ENCODE data around the gene CSH2.
"Not testable (repeated sequence)": the region's sequence is repeated elsewhere in the genome, so short reads cannot be mapped to it uniquely, and the experiment has no call there.

The CSH2 gene

DNA sequence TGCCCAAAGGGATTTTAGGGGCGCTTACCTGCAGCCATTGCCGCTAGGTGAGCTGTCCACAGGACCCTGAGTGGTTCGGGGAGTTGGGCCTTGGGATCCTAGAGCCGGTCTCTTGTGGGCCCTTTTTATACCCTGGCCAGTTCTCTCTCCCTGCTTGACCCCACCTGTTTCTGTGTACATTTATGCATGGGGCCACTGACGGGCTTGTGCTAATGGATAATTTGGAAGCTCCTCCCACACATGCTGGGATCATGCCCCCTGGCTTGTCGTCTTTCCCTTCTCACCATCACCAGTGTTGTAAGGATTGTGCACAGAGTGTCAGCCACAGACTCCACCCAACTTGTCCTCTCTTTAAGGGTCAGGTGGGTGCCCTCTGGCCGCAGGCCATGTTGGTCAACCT lies at the start of gene CSH2:
Gene CSH2, minus strand, starts transcription at position 101 of the 400 bp plus-strand sequence. Its CDS starts 63 bp downstream, at position 38.
- not testable (repeated sequence) for DNase-seq

DNA sequence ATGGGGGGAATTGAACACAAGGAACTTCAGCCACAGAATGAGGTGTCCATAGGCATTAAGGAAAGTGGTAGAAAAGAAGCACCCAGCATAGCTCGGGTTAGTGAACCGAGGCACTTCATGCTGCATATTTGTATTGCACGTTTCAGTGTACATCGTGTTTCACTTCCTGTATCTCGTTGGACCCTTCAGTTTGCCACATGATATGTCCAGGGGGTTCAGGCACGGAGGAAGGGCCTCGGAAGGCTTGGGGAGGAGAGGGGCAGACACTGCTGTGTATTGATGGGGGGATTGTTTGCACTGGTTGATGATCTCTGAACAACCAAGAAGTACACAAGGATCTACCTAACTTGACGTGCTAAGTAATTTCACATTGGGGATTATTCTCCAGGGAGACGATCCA lies 48.9 kb upstream of the CSH2 start:
- DNase-seq = not testable (repeated sequence)

DNA sequence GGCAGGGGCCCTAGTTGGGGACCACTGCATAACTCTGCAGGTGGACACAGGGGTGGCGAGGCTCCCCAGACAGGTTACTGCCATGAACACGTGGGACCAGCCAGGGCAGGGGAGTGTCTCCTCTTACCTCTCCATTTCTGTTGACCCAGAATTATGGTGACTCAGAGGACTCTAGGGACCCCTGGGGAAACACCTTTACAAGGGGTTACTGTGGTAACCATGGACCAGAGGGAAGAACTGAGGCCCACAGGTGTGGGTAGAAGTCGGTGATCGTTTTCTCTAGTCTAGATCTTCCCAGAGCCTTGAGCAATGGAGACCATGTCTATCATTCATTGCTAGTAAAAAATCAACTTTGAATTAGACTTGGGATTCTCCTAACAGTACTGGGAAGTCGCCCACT lies 47.3 kb upstream of the CSH2 start:
- DNase-seq = not testable (repeated sequence)

DNA sequence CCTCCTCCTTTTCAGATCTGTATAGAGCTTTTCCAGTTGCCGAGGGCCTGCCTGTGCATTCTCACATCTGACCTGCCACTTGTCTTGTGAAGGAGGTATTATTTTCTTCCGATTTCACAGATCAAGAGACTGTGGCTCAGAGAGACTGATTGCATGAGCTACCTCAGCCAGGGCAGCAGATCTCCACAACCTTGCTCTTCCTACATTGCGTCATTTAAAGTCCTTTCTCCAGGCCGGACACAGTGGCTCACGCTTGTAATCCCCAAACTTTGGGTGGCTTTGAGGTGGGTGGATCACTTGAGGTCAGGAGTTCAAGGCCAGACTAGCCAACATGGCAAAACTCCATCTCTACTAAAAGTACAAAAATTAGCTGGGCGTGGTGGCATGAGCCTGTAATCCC lies 46.6 kb upstream of the CSH2 start:
- DNase-seq = not testable (repeated sequence)

DNA sequence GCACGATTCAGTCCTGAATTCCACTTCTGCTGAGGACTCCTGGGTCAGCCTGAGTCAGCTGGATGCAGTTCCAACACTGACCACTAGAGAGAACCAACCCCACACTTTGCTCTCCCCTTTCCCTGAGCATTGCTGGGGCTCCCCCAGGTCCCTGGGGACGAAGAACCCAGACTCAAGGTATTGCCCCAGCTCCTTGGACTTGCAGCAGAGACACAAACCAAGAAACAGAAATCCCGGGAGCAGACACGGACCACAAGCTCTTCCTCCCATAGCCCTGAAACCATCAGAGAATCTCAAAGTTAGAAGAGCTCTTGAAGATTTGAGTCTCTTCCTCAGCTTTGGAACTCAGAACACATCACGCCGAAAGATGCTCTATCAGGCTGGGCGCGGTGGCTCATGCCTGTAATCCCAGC lies 45.8 kb upstream of the CSH2 start:
- peak in 27 of 56 donors; percentile 3 to 64 (median 10) for DNase-seq

DNA sequence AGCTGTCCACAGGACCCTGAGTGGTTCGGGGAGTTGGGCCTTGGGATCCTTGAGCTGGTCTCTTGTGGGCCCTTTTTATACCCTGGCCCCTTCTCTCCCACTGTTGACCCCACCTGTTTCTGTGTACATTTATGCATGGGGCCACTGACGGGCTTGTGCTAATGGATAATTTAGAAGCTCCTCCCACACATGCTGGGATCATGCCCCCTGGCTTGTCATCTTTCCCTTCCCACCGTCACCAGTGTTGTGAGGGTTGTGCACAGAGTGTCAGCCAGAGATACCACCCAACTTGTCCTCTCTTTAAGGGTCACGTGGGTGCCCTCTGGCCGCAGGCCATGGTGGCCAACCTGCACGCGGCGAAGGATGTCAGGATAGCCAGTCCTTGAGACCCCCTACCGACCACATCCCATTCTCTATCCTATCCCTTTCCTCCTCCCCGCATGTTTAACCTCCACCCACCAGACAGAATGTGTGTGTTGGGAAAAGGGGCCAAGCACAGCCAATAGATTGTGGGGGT lies 45.4 kb upstream of the CSH2 start, which contains the start of gene GH1:
Gene GH1, minus strand, starts transcription at position 51 of the 517 bp plus-strand sequence. CDS start 63 bp downstream, outside the sequence.
- DNase-seq = not testable (repeated sequence)

DNA sequence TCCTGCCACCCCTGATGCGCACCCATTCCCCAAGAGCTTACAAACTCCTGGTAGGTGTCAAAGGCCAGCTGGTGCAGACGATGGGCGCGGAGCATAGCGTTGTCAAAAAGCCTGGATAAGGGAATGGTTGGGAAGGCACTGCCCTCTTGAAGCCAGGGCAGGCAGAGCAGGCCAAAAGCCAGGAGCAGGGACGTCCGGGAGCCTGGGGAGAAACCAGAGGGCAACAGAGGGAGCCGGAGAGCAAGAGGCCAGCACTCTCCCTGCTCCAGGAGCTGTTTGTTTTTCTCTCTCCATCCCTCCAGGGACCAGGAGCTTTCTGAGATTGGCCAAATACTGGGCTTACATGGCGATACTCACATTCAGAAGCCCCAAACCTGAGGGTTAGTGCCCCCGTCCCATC lies 44.8 kb upstream of the CSH2 start:
- DNase-seq = no peak

DNA sequence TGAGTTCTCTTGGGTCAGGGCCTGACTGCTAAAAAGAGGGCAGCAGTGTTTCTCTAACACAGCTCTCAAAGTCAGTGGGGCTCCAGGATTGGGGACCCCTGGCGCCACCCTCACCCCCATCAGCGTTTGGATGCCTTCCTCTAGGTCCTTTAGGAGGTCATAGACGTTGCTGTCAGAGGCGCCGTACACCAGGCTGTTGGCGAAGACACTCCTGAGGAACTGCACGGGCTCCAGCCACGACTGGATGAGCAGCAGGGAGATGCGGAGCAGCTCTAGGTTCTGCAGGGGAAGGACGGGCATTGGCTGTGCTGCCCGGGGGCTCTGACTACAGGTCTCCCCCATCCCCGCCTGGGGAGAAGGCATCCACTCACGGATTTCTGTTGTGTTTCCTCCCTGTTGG lies 44.2 kb upstream of the CSH2 start:
- DNase-seq = no peak

DNA sequence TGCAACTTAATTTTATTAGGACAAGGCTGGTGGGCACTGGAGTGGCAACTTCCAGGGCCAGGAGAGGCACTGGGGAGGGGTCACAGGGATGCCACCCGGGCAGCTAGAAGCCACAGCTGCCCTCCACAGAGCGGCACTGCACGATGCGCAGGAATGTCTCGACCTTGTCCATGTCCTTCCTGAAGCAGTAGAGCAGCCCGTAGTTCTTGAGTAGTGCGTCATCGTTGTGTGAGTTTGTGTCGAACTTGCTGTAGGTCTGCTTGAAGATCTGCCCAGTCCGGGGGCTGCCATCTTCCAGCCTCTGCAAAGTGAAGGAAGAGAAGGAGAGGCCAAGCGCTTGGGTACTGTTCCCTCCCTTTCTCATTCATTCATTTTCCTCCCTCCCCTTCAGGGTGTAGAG lies 43.7 kb upstream of the CSH2 start:
- DNase-seq = not testable (repeated sequence)

DNA sequence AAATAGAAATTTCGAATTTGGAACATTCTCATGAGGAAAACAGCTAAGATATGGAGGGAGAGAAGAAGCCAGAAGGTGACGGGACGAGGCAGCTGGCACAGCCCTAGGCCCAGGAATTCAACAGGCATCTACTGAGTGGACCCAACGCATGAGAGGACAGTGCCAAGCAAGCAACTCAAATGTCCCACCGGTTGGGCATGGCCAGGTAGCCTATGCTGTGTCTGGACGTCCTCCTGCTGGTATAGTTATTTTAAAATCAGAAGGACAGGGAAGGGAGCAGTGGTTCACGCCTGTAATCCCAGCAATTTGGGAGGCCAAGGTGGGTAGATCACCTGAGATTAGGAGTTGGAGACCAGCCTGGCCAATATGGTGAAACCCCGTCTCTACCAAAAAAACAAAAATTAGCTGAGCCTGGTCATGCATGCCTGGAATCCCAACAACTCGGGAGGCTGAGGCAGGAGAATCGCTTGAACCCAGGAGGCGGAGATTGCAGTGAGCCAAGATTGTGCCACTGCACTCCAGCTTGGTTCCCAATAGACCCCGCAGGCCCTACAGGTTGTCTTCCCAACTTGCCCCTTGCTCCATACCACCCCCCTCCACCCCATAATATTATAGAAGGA lies 43.2 kb upstream of the CSH2 start:
- DNase-seq = no peak

DNA sequence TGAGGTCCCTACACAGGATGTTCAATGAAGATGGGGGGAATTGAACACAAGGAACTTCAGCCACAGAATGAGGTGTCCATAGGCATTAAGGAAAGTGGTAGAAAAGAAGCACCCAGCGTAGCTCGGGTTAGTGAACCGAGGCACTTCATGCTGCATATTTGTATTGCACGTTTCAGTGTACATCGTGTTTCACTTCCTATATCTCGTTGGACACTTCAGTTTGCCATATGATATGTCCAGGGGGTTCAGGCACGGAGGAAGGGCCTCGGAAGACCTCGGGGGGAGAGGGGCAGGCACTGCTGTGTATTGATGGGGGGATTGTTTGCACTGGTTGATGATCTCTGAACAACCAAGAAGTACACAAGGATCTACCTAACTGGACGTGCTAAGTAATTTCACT lies 42.3 kb upstream of the CSH2 start:
- DNase-seq = not testable (repeated sequence)

DNA sequence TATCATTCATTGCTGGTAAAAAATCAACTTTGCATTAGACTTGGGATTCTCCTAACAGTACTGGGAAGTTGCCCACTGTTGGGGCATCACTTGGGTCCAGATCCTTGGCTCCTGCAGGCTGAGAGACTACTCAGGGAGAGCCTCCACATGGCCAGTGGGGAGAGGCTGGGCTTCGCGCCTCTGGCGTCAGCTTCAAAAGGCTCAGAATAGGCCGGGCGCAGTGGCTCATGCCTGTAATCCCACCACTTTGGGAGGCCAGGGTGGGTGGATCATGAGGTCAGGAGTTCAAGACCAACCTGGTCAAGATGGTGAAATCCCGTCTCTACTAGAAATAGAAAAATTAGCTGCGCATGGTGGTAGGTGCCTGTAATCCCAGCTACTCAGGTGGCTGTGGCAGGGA lies 41.0 kb upstream of the CSH2 start:
- DNase-seq = no peak

DNA sequence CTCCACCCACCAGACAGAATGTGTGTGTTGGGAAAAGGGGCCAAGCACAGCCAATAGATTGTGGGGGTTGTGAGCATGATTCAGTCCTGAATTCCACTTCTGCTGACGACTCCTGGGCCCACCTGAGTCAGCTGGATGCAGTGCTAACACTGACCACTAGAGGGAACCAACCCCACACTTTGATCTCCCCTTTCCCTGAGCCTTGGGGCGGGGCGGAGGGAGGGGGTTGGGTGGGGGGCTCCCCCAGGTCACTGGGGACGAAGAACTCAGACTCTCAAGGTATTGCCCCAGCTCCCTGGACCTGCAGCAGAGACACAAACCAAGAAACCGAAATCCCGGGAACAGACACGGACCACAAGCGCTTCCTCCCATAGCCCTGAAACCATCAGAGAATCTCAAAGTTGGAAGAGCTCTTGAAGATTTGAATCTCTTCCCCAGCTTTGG lies 38.2 kb upstream of the CSH2 start:
- peak in 8 of 56 donors; percentile 4 to 26 (median 8) for DNase-seq

DNA sequence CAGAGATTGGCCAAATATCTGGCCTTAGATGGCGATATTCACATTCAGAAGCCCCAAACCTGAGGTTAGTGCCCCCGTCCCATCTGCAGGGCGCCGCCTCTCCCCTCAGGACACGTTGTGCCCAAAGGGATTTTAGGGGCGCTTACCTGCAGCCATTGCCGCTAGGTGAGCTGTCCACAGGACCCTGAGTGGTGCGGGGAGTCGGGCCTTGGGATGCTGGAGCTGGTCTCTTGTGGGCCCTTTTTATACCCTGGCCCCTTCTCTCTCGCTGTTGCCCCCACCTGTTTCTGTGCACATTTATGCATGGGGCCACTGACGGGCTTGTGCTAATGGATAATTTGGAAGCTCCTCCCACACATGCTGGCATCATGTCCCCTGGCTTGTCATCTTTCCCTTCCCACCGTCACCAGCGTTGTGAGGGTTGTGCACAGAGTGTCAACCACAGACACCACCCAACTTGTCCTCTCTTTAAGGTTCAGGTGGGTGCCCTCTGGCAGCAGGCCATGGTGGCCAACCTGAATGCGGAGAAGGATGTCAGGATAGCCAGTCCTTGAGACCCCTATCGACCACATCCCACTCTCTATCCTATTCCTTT lies 37.7 kb upstream of the CSH2 start, which contains the start of gene CSHL1:
Gene CSHL1, minus strand, starts transcription at position 218 of the 595 bp plus-strand sequence. Its CDS starts 62 bp downstream, at position 156.
- DNase-seq = no peak

DNA sequence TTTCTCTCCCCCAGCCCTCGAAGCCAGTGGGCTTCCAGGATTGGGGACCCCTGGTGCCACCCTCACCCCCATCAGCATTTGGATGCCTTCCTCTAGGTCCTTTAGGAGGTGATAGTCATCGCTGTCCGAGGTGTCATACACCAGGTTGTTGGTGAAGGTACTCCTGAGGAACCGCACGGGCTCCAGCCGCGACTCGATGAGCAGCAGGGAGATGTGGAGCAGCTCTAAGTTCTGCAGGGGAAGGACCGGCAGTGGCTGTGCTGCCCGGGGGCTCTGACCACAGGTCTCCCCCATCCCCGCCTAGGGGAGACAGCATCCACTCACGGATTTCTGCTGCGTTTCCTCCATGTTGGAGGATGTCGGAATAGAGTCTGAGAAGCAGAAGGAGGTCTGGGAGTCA lies 36.6 kb upstream of the CSH2 start:
- no peak for DNase-seq

DNA sequence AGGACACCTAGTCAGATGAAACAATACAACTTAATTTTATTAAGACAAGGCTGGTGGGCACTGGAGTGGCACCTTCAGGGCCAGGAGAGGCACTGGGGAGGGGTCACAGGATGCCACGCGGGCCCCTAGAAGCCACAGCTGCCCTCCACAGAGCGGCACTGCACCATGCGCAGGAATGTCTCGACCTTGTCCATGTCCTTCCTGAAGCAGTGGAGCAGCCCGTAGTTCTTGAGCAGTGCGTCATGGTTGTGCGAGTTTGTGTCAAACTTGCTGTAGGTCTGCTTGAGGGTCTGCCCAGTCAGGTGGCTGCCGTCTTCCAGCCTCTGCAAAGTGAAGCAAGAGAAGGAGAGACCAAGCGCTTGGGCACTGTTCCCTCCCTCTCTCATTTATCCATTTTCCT lies 36.1 kb upstream of the CSH2 start:
- DNase-seq = not testable (repeated sequence)

DNA sequence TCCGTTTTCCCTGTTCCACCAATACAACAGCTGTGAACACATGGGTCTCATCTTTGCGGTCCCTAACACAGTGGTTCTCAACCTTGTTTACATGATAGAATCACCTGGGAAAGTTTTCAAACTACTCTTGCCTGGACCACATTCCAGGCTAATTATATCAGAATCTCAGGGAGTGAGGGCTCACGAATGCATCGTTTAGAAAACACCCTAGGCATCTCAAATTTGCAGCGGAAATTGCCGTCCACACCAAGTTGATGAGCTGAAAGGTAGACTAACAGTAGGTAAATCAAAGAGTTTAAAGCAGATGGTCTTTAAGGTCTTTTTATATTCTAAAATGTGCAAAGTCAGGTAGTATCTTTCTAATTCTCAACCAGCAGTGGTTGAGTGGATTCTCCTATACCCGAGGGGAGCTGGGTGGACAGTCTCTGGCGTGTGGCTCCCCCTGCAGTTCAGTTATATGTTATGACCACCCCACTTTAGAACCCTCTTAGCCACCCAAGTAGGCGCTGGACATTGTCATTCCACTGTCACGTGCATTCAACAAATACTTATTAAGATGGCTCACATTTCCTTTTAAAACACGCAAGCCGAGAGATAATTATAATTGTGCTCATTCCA lies 33.8 kb upstream of the CSH2 start:
- not testable (repeated sequence) for DNase-seq

DNA sequence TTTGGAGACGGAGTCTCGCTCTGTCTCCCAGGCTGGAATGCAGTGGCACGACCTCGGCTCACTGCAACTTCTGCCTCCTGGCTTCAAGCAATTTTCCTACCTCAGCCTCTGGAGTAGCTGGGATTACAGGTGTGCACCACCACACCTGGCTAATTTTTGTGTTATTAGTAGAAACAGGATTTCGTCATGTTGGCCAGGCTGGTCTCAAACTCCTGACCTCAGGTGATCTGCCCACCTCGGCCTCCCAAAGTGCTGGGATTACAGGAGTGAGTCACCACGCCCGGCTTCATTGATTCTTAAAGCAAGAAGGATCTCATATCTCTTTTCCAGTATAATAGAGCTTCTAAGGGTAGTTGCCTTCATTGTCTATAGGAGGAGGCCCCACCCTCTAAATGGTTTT lies 31.3 kb upstream of the CSH2 start:
- DNase-seq = not testable (repeated sequence)

DNA sequence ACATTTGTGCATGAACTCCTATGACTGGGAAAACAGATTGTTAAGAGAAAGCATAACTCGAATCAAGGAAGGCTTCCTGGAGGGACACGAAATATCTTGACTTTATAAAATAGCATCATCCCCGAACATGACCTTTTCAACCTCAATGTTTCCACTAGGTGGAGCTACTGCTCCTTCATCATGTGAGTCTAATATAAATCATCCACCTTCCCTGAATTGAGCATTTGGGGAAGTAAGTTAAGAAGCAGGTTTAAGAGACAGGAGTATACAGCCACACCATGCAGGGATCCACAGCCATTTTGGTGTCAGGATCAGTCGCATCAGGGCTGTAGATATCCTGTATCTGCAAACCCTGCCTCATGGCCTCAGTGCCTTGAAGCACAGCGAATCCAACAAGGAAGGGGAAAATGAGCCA lies 30.3 kb upstream of the CSH2 start:
- not testable (repeated sequence) for DNase-seq

DNA sequence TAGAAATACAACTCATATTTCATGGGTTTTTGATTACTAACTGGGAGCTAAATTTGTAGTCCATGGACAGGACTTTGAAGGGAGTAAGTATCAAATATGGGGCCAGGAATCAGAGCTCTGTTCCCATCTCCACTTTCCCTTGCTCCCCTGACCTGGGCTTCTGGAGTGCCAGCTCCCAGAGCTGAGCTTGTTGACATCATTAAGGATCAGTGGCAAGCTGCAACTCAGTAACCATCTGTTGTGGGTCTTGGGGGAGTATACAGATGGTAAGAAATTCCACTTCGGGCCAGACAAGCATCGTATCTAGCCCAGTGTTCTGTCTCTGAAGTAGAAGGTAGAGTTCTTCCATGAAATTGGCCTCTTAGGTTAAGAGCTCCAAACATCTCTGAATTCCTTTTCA lies 28.5 kb upstream of the CSH2 start:
- not testable (repeated sequence) for DNase-seq

DNA sequence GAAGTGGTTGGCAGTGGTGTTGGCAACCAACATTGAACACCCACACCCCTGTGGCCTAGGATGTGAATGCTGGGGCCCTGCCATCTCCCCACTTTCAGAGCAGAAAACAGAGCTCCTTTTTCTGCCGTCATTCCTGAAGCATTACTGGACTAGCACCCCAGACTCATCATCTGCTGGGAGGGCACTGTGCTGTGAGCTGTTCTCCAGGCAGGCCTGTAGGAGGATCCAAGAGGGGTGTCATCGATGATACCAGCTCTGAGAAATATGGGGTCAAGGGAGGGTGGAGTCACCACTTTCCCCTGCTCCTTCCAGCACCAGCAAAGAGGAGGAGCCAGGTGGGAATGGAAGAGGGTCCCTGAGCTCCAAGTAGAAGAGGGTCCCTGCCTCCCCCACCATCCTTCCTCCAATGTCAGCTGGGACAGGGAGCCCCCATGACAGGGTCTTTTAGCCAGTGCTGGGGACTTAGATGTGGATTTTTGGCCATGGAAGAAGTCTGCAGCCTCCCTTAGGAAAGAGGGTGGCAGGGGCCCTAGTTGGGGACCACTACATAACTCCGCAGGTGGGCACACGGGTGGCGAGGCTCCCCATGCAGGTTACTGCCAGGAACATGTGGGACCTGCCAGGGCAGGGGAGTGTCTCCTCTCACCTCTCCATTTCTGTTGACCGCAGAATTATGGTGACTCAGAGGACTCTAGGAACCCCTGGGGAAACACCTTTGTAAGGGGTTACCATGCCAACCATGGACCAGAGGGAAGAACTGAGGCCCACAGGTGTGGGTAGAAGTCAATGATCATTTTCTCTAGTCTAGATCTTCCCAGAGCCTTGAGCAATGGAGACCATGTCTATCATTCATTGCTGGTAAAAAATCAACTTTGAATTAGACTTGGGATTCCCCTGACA lies 25.7 kb upstream of the CSH2 start:
- DNase-seq = not testable (repeated sequence)

Measured in amygdala (tissue), 56 donors.